NCI-H1930 (cell line): ENCODE measurements around the gene ZNF672.
"Not testable (repeated sequence)": the region's sequence is repeated elsewhere in the genome, so short reads cannot be mapped to it uniquely, and the experiment has no call there.

Experiments
- DNase-seq, 2 experiments: peaks; one replicate each; lab custom pipeline; 2025; lab: John Stamatoyannopoulos, UW

The ZNF672 gene

GRCh38 chr1:248853663-248854375 lies 15.8 kb downstream of the ZNF672 start:
- no peak for DNase-seq

GRCh38 chr1:248855580-248855979 lies 17.6 kb downstream of the ZNF672 start:
- no peak for DNase-seq

GRCh38 chr1:248856176-248856575 lies 18.2 kb downstream of the ZNF672 start:
- no peak for DNase-seq

GRCh38 chr1:248857201-248857600 lies 19.2 kb downstream of the ZNF672 start:
- no peak for DNase-seq

GRCh38 chr1:248857749-248858095 lies 19.7 kb downstream of the ZNF672 start:
- no peak for DNase-seq

GRCh38 chr1:248858096-248858890 lies 20.3 kb downstream of the ZNF672 start:
- DNase-seq, result peak in 1 of 2 experiments; percentile 66

- DNase-seq, result peak; percentile 94 to 95
These were observed 21.2 kb downstream of the ZNF672 start, which contains the start of gene ZNF692 for GRCh38 chr1:248858891-248859889. ZNF692 (minus strand) TSS chr1:248859085; CDS start chr1:248858309, 776 bp downstream.

GRCh38 chr1:248860007-248860406 lies 22.0 kb downstream of the ZNF672 start:
- DNase-seq, result no peak

GRCh38 chr1:248861616-248862015 lies 23.6 kb downstream of the ZNF672 start:
- DNase-seq, result no peak

- no peak for DNase-seq
These were observed 24.6 kb downstream of the ZNF672 start for GRCh38 chr1:248862695-248862997.

GRCh38 chr1:248862998-248863881 lies 25.2 kb downstream of the ZNF672 start:
- peak; percentile 40 to 75 for DNase-seq

- DNase-seq, result no peak
These were observed 33.9 kb downstream of the ZNF672 start for GRCh38 chr1:248871837-248872401.

GRCh38 chr1:248872752-248873408 lies 34.9 kb downstream of the ZNF672 start:
- peak; percentile 60 to 65 for DNase-seq

GRCh38 chr1:248873409-248873992 lies 35.5 kb downstream of the ZNF672 start:
- DNase-seq, result peak; percentile 93 to 94

- DNase-seq, result peak; percentile 83
These were observed 36.0 kb downstream of the ZNF672 start for GRCh38 chr1:248873993-248874533.

- DNase-seq, result no peak
These were observed 43.2 kb downstream of the ZNF672 start for GRCh38 chr1:248881261-248881660.

GRCh38 chr1:248882427-248882826 lies 44.4 kb downstream of the ZNF672 start:
- DNase-seq, result not testable (repeated sequence)

- no peak for DNase-seq
These were observed 46.7 kb downstream of the ZNF672 start for GRCh38 chr1:248884632-248885295.

GRCh38 chr1:248885646-248886045 lies 47.6 kb downstream of the ZNF672 start:
- no peak for DNase-seq
